Gastroesophageal sphincter (tissue), 3 donors: Measurements from ENCODE around the gene KRTAP1-5.

ENCODE experiments used
- CTCF ChIP-seq, 4 experiments: fragments of 200-600 bp in 2 of 4; fragments of 450-650 bp in 2 of 4; sonication (generic) in 1 of 4; IDR thresholded peaks; one replicate each; pipeline ENCODE4 v1.5.1; 2017 to 2019; ENCODE audit warnings: antibody characterized with exemption in 4 of 4, mild to moderate bottlenecking in 2 of 4, moderate library complexity in 2 of 4
- POLR2AphosphoS5 ChIP-seq: sonication (generic); formaldehyde crosslinking; IDR thresholded peaks from one replicate; pipeline ENCODE4 v1.6.1; 2017; ENCODE audit warnings: antibody characterized with exemption

- no peak for TF ChIP-seq CTCF (IDR thresholded peaks at IDR 0.05)
- TF ChIP-seq POLR2AphosphoS5: no peak
Measured at GRCh38 chr17:41026715-41027471, at the start of gene KRTAP1-5.
